Globus pallidus (tissue), 1 donor: Measurements from ENCODE around the gene HNRNPM.
"Not testable (repeated sequence)": the region's sequence is repeated elsewhere in the genome, so short reads cannot be mapped to it uniquely, and the experiment has no call there.

Experiments
- DNase-seq: peaks from one replicate; pipeline ENCODE4 v3.0.0-alpha.2; 2015; ENCODE audit warnings: low spot score

The HNRNPM gene

GRCh38 chr19:8513036-8513686 lies 68.4 kb downstream of the HNRNPM start:
- DNase-seq, result no peak

- peak; percentile 91 for DNase-seq
Measured at GRCh38 chr19:8513687-8514504, 69.1 kb downstream of the HNRNPM start, which contains the start of gene ZNF414. TSS of gene ZNF414 (minus strand) at chr19:8514167. CDS start at chr19:8514046, 121 bp downstream.

- DNase-seq, result not testable (repeated sequence)
Measured at GRCh38 chr19:8514505-8515009, 69.8 kb downstream of the HNRNPM start.

- DNase-seq, result no peak
Measured at GRCh38 chr19:8515317-8515716, 70.5 kb downstream of the HNRNPM start.

GRCh38 chr19:8517551-8518442 lies 73.0 kb downstream of the HNRNPM start:
- no peak for DNase-seq

GRCh38 chr19:8518536-8518935 lies 73.8 kb downstream of the HNRNPM start:
- no peak for DNase-seq

GRCh38 chr19:8519388-8519787 lies 74.6 kb downstream of the HNRNPM start:
- no peak for DNase-seq

- no peak for DNase-seq
Measured at GRCh38 chr19:8525401-8525684, 80.6 kb downstream of the HNRNPM start.

- peak; percentile 83 for DNase-seq
Measured at GRCh38 chr19:8526345-8527091, 81.7 kb downstream of the HNRNPM start.

GRCh38 chr19:8528500-8528899 lies 83.7 kb downstream of the HNRNPM start:
- DNase-seq, result no peak

GRCh38 chr19:8529369-8530006 lies 84.7 kb downstream of the HNRNPM start:
- no peak for DNase-seq

- DNase-seq, result no peak
Measured at GRCh38 chr19:8530061-8530679, 85.4 kb downstream of the HNRNPM start.

- DNase-seq, result no peak
Measured at GRCh38 chr19:8531470-8531869, 86.7 kb downstream of the HNRNPM start.

GRCh38 chr19:8532225-8532624 lies 87.5 kb downstream of the HNRNPM start:
- no peak for DNase-seq

GRCh38 chr19:8536282-8536681 lies 91.5 kb downstream of the HNRNPM start:
- DNase-seq, result no peak

GRCh38 chr19:8537099-8537498 lies 92.3 kb downstream of the HNRNPM start:
- no peak for DNase-seq
